NCI-H69 (cell line): Measurements from ENCODE around the gene SKIDA1.
A peak's percentile ranks its signal among the peaks of the same experiment; 100 is the strongest.

Experiments
- DNase-seq: peaks from one replicate; lab custom pipeline; 2025; lab: John Stamatoyannopoulos, UW

The SKIDA1 gene

DNA sequence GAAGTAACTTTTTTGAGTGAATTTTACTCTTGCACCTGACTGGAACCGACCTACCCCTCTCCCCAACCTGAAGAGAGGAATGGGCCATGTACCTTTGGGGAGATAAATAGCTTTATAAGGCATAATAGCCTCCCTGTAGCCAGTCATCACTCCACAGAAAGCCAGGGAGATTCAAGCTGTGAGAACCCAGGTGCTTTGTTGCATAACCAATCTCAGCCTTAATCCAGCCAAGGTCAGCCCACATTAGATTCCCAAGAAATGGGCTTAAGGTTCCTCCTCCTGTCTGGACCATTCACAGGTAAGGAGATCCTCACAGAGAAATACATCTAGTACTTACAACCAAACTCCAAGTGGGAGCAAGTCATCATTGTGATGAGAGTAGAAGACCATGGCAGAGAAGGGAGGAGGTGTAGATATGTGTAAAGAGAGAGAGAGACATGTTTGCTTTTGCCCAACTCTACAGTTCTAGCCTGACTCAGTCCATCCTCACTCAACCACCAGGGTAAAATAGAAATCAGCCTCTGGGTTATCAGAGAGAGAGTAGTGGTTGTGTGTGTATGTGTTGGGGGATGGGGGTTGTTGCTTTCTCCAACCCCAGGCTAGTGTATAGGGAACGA is 23.6 kb downstream of the SKIDA1 start:
- no peak for DNase-seq

DNA sequence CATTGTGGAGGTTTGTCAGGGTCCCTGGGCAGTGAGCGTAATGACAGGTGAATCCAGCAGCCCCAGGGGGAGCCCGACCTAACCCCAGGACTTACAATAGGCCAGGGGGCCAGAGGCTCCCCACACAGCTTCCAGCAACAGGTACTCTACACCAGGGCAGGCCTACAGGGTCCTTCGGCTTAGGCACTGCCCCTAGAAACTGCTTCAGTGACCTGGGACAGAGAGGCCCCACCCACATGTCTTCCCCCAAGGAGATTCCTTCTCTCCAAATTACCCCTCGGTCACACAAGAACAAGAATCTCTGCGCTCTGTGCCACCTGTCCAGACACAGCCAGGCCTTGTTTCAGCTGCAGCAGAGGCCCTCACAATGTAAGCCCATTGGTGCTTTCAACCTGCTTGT is 24.4 kb downstream of the SKIDA1 start:
- no peak for DNase-seq

DNA sequence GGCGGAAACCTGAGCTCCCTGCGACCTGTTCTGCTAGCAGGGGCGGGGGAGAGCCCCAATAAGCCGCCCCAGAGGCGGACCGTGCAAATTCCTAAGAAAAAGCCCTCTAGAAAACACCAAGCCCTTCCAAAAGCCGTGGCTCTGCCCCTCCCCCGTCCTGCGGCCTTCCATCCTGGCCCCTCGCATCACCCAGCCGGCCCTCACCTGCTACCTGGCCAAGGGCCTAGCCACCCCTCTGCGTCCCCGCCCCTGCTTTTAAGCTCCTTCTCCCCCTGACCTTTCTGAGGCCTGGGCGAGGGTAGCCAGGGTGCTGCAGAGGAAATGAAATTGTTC is 24.9 kb downstream of the SKIDA1 start:
- DNase-seq: no peak

DNA sequence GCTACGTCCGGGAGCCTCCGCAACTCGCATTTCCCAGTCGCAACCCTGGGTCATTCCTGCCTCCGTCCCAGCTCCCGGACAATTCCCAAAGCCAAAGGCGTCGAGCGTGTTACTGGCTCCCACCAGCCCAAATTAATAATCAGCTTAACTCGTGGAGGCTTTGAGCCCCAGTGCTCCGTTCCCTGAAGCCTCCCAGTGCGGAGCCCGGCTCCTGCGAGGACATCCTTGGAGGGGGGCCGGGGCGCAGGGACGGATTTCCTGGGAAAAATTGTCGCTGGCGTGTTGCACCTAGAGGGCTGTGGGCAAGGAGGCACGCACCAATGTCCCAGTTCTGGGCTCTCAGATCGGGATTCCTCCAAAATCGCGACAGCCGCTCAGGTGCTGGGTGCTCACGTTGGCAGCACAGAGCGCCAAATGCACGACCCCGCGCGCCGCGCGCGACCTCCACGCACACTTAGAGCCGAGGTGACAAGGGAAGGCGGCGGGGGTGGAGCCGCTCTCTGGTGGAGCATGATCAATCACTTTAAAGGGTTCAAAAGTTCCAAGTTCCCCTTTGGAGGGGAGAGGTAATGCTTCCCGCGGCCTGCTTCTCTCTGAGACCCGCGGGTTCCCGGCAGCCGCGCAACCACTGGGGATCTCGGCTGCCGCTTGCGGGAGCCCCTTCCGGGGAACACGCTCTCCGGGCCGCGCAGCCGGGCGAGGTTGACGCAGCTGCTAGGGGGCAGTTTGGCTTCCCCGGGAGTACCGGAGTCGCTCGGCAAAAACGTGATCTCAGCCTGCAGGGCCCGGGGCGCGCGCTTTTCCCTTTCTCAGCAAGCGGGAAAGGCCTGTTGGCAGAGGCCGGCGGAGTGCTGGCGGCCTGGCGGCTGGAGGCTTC is 25.5 kb downstream of the SKIDA1 start:
- no peak for DNase-seq

DNA sequence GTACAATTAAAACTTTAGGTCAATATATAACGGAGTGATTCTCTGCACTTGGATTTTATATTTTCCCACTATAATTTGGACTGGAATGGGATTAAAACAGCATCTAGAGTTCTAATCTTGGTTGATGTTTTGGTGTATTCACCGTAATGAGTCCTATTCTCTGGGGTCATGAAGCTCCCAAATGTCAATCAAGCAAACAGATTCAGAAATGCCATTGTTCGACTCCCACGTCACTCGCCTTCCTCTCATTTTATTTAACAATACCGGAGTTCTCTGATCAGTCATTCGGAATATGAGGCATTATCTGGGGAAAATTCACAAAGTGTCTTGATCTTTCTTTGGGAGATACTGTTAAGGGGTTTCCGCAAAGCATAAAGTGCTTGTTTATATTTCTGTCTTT is 26.5 kb downstream of the SKIDA1 start:
- DNase-seq: no peak

DNA sequence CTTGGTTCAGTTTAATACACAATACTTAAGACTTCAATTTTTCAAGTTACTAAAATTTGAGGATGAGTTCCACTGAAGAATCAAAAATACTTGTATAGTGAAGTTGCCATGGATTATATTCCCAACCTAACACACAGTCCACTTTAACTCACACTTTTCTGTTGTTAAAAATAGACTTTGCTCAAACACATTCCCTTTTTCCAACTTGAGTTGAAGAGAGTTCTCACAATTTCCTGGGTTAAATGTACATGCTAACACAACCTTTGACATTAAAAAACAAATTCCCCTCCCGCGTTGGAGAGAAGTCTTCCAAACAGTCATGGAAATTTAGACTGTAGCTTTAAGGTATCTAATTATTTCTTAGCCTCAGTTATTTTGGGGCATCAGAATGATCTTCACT is 27.1 kb downstream of the SKIDA1 start:
- DNase-seq: no peak

DNA sequence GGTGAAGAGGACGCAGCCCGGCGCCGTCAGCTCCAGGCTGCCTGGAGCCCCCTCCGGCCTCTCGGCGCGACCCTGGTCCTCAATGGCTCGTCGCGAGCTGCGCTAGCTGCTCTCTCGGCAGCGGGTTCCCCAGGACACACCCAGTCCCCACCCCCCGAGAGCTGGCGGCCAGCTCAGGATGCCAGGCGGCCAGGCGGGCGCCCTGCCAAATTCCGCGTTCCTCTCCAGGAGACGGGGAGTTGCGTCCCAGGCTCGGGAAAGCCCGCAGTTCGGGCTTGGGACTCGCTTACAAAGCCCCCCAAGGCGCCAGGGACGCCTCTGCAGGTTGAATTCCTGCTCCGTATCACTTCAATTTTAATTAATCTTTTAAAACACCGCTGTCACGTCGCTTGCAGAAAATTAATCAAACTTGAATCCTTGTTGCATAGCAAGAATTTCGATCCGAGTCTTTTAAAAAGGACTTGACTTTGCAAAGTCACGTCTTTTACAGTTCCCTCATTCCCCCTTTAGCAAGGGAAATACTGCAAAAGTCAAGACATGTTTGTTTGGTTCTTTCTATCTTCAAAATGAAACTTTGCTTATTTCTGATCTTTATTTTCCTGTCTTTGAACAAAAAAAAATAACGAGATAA is 28.2 kb downstream of the SKIDA1 start:
- peak; percentile 95 for DNase-seq

DNA sequence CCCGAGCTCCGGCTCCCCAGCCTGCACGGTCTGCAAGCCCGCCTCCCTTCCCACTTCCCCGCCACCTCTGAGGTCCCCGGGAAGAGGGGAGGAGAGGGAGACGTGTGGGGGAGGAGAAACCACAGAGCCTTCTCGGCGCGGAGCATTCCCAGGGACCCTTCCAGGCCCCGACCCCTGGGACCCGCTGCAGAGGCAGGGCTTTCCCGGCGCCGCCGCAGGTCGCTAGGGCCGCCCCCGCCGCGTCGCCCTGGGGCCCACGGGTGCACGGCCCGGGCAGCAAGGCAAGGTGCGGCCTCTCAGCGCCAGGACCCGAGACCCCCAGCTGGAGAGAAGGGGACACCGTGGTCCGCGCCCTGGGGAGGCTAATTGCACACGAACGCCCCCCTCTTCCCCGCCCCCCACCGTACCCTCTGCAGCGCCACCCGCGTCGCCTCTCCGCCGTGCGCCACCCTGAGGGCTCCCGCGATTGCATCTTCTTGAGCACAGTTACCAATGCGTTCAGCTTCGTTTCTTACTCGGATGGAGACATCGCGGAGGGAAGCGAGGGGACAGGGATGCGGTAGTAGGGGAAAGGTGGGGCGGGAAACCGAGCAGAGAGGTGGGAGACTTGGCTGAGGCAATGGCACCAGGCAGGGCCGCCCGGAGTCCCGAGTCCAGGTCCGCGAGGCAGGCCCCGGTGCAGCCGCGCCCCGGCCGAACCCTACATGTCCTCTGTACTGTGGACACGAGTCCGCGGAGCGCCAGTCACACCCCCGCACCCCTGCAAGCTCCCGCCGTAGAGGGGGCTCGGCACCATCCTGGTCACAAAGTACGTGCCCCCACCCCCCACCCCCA is 28.9 kb downstream of the SKIDA1 start:
- DNase-seq: peak; percentile 71

DNA sequence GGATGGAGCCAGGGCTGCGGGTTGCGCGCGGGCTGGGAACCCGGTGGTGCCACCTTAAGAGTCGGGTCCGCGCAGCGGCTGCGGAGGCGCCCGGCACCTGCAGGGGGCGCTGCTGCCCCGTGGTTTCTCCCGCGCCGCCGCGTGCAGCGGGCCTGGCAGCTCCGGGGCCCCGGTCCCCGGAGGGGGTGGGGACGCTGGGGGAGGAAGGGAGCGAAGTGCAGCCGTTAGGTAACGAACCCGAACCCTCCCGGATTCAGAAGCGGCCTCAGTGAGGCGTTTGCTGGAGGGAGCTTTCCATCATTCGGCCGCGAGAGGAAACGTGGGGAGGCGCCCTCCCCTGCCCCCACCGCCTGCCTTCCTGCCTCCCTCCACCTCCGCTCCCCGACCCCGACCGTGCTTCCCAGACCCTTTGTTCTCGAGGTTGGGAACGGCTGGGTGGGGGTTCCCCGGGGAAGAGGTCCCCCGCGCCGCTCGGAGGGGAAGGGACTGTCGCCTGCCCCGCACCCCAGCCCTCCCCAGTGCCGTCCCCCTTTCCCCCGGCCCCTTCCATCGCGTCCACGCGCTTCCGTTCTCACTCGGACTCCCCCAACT is 29.6 kb downstream of the SKIDA1 start:
- peak; percentile 87 for DNase-seq

DNA sequence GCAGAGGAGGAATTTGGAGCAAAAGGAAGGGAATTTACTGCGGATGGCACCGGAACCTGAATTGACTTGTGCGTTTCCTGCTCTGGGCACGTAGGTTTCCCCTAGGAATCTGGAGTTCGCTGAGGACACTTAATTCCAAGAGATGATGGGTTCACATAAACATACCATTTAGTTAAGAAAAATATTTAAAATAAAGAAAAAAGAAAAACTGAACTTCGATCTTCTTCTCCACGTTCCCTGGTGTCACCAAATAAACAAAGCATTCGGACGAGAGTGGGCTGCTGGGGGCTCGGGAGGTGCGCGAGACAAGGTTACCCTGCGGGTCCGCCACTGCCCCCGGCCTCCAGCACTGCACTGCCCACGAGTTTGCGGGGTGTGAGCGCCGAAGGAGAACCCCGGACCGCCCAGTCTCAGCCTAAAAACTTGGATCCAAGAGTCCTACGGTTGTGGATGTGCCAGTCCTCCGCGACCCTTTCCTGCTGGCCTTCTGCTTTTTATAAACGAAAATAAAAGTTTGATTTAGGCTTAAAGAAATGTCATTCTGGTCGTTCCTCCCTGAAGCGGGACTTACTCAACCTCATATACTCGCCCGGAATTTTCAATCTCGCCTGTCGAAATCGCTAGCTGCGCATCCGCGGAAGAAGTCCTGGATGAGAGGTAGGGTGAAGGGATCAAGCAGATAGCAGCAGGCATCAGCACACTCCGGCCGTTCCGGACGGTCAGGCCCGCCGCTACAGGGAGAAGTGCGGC is 30.3 kb downstream of the SKIDA1 start:
- DNase-seq: peak; percentile 31

DNA sequence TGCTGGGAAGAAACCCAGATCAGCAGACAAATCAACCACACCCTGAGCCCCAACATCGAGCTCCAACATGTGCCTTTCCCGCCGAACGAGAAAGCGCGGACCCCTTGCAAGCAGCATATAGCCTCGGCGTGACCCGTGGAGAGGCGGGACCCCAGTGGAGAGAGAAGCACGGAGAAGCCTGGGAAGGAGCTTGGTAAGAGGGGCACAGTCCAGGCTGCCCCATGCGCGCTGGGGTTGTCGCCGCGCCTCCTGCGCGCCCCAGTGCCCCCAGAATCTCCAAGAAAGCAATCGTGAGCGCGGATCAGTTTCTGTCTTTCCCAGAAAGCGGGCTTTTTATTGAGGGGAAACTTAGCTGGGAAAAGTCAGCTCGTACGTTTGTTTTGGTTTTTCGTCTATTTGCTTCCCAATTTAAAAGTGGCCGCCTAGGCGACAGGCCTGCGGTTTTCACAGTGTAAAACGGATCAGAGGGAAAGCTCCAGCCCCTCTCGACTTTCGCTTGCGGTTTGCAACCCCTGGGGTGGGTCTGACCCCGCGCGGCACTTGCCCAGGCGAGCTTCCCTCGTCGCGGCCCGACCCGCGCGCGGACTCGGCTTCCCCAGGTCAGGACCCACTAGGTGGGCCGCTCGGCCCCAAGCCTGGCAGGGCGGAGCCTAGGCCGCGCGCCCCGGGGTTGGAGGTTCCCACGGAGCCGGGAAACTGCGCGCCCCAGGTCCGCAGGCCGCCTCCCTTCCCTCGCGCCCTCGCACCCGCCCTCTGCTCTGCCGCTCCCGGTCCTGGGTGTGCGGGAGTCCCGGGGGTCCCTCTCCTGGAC is 31.1 kb downstream of the SKIDA1 start:
- peak; percentile 50 for DNase-seq

DNA sequence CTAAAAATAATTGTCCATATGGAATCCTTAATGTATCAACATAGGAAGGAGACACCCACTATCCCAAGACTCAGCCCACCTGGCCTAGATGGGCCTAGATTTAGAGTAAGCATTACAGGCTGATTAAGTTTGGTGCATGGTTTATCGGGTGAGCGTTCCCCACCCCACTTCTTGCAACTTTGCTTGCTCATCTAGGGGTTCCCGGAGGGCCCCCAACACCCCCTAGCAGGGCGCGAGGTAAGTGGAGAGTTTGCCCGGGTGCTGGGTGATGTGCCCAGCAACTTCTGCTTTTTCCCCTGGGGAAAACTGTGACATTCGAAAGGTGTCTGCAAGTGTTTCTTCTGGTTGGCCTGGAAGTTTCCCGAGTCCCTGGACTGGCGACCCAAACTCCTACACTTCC is 31.7 kb downstream of the SKIDA1 start:
- DNase-seq: no peak

DNA sequence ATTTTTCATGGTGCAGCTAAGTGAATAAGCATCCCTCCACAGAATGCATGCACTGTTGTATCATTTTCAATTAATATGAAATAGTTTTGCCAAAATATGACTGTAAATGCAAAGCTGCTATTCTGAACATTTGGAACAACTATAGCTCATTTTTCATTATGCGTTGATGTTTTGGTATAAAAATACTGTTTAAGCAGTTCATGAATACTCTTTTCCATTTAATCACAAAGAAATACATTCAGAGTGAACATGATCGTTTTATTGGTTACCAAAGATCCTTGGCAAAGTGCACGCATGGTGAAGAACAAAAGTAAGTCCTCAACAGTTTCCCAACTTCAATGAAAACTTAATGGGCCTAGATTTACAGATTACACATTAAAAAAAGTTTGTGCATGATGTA is 33.1 kb downstream of the SKIDA1 start:
- DNase-seq: no peak

DNA sequence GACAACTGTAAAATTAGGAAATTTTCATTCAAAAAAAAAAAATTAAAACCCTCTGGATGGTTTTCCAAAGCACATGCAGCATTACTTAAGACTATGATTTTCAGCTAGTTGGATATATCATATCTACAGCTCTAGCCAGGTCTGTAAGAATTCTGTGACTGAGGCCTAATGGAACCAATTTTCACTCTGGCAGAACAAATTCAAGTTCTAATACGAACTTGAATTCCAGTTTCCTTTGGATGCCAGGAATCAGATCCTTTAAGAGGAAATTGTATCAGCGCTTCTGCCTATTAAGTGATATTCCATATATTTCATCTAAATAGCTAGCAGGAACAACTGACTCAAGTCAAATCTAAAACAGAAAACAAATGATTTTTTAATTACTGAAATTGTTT is 34.8 kb downstream of the SKIDA1 start:
- no peak for DNase-seq

DNA sequence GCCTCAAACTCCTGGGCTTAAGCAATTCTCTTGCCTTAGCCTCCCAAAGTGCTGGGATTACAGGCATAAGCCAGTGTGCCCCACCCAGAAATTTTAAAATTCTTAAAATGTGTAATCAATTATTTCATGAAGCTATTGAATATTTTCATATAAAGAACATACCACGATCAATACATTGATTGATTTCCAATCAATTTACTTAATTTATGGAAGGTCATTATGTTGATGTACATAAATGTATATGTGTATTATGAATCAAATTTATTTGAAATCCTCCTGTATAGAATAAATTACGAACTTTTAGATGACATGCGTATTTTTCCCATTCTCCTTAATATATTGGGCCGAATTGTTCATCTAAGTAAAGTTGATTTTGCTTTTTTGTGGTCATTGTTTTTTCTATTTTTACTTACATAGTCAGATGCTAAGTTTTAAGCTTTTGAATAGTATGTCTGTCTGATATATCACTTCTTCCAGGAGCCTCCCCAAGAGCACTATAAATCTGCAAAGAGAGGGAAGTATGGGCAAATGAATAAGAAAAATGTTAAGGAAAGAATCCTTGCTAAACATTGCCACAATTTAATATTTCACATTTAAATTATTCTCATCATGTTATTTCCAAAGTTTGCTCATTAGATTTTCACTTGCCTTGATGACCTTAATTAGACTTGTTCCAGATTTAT is 35.3 kb downstream of the SKIDA1 start:
- DNase-seq: no peak

DNA sequence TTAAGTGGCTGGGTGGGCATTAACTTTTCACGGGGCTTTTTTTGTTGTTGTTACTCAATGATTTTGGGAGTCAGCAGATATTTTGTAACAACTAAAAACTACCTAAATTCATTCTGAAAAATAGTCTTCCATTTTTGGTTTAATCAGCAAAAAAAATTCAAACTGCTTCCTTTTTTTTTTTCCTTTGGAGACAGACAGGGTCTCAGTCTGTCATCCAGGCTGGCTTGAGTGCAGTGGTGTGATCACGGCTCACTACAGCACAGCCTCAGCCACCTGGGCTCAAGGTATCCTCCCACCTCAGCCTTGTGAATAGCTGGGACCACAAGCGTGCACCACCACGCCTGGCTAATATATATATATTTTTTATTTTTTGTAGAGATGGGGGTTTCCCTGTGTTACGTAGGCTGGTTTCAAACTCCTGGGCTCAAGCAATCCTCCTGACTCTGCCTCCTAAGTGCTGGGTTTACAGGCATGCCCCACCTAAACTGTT is 36.5 kb downstream of the SKIDA1 start:
- DNase-seq: no peak

DNA sequence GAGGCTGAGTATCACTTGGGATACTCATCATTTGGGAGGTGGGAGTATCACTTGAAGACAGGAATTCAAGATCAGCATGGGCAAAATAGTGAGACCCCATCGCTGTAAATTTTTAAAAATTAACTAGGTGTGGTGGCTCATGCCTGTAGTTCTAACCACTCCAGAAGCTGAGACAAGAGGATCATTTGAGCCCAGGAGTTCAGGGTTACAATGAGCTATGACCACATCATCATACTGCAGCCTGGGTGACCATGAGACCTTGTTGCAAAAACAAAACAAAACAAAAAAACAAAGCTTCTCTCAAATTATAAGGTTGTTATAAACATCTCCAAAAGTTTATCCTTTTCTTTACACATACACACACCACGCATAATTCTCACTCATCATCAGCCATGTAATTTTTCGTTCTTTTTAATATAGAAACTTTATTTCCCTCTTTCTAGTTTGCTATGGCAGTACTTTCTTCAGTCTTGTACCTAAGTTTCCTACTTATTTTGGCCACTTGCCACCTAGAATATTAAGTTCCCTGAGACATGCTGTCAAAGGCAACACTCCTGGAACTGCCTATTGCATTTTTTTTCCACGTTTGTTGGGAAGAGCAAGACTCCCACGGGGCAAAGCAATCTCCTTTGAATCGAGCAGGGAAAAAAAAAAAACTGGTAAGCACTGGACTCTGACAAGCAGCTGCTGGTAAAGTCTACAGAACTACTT is 37.1 kb downstream of the SKIDA1 start:
- no peak for DNase-seq

DNA sequence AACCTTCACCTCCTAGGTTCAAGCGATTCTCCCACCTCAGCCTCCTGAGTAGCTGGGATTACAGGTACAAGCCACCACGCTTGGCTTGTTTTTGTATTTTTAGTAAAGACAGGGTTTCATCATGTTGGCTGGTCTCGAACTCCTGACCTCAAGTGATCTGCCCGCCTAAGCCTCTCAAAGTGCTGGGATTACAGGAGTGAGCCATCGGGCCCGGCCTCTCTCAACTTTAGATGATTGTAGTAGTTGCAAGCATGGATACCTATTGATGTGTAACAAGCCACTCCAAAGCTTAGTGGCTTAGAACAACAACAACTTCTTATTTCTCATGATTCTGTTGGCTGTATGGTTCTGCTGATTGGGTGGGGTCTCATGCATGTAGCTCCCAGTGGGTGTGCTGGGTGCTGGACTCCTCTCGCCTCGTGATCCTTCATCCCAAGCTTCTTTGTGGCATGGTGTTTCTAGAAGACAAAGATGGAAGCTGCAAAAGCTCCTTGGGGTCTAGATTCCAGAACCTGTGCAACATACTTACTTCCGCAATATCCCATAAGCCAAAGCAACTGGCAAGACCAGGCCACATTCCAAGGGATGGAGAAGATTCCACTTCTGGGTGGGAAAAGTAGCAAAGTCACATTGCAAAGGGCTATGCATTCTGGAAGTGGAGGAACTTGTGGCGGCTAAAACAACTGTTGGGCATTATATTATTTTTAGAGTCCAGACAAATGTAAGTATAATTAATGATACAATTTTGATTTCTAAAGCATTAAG is 37.9 kb downstream of the SKIDA1 start:
- no peak for DNase-seq
